GM19099 (cell line): ENCODE measurements around the gene SCLY.

Experiments used
- POLR2A ChIP-seq: IDR thresholded peaks from 3 replicates; pipeline ENCODE4 v1.6.1; 2011; ENCODE audit warnings: low read depth; ENCODE audit not compliant: insufficient read length; ENCODE audit errors: extremely low read depth

The SCLY gene

DNA sequence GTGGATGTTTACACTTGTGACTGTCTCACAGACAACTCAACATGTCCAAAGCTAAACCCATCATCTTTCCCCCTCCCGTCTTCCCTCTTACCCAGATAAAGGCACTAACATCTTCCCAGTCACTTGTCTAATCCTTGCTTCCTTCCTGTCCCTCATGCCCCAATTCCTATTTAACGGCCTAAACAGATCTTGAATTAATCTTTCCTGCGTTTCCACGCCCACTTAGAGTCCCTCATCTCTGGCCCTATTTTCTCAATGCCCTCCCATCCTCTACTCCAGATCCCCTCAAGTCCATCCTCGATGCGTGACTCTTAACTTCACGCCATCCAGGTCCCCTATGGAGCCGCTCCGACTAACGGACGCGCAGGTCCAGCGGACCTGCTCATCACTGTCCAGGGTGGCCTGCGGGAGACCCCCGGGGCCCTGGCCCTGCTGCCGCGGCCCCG, 682 bp upstream of the SCLY start:
- TF ChIP-seq POLR2A: no peak

DNA sequence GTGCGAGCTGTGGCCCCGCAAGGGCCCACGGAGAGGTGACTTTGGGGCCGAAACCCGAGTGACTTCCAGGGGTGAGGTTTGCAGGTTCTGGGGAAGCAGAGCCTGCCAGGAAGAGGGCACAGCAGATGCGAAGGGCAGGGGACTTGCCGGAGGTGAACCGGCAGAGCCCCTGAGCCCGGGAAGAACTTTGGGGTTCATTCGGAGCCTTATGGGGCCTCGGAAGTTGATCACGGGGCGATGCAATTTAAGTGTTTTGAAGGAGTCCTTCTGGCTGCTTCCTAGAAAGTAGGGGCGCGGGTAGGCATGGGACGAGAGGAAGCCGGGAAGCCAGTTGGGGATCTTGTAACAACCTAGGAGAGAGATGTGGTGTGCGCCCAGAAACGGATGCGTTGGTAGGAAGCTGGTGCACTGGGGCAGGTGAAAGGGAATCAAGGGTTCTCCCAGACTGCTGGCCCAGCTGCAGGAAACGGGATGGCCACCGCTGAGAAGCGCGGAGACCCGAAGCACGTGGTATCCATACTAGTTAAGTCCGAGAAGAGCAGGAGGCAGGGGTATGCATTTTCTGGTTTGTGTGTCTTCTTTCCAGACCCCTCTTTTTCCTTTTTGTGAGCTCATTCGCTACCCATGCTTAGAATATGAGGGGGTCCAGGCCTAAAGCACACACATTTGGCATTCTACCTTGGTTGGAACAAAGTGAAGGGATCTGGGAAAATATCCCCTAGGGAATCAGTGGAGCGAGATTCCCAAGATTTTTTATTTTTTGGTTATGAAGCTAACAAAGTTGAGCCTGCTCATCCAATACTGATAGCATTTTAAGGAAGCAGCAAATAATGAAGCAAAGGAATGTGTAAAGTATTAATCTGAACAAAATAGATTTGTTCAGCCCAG, 758 bp downstream of the SCLY start:
- no peak for TF ChIP-seq POLR2A

DNA sequence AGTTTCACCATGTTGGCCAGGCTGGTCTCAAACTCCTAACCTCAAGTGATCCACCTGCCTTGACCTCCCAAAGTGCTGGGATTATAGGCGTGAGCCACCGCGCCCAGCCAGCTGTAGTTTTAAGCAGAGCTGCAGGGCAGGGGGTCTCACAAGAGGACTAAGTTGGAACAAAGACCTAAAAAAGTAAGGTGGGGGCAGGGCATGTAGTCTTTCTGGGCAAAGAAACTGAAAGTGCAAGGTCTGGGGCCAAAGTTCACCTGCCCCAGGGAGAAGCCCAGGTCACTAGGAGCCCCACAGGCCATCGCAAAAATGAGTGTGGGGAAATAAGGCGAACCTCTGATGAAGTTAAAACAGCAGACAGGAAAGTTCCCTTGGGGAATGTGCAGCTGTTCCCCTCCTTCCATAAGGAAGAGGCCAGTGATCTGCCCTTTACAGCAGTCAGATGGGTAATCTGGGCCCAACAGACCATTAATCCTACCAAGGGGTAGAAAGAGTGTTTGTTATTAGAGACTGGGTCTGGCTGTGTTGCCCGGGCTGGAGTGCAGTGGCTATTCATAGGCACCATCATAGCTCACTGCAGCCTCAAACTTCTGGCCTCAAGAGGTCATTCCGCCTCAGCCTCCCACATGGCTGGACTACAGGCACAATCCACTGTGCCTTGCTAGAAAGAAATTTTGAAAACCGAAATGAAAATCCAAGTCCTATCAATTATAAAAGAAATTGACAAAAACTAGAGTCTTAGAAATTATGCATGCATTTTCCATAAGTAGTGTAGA, 2.8 kb downstream of the SCLY start:
- no peak for TF ChIP-seq POLR2A

DNA sequence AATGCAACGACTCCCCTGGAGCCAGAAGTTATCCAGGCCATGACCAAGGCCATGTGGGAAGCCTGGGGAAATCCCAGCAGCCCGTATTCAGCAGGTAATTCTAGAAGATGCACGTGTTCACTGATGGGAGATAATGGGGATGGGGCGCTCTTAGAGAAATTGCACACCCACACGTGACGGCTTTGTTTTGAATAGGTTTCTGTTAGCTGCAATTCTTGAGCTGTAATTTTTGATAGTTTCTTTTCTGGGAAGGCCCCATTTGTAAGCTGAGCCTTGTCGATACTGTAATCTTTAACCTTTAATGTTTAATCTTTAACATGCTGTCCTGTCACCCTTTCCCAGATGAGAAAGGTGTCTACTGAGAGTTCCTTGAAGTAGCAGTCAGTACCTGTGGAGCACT, 3.6 kb downstream of the SCLY start:
- no peak for TF ChIP-seq POLR2A

DNA sequence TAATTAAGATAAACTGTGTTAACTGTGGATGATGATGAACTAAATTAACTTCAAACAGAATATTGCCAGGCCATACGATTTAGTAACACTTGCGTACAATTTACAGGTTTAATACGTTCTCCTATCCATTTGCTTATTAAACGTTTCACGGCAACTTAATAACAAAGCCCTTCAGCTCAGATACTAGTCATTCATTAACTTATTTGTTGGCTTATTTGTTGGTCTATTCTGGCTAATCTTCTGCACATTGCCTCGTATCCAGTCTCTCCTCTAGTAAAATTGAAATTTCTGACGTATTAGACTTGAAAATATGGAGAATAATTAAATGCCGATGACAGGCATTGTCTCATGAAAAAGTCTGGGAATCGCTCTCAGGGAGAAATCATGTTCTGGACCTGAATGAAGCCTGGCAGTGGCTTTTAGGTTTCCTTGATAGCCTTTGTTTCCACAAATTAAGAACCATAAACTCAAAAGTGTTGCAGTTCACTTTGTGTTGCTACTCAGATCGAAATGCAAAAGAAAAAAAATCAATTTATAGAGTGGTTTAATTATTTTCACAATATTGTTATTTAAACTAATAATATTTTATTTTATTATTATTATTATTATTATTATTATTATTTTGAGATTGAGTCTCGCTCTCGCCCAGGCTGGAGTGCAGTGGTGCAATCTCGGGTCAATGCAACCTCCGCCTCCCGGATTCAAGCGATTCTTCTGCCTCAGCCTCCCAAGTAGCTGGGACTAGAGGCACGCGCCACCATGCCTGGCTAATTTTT, 4.5 kb downstream of the SCLY start:
- TF ChIP-seq POLR2A: no peak

DNA sequence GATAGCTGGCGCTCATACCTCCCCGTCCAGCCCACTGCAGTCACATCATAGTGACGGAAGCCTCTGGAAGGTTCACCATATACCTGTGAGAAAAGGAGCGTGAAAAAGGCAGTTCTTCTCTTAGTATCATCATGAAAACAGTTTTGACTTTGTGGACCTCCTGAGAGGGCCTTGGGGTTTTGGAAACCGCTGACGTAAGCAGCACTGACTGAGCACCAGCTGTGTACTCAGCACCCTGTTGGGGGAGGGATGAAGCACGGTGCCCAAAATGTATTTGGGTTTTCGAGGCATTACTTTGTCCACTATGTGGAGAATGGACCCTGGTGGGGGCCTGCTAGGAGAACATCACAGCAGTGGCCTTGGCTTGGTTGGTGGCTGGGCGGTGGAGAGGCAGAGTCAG, 5.4 kb downstream of the SCLY start:
- TF ChIP-seq POLR2A: no peak

DNA sequence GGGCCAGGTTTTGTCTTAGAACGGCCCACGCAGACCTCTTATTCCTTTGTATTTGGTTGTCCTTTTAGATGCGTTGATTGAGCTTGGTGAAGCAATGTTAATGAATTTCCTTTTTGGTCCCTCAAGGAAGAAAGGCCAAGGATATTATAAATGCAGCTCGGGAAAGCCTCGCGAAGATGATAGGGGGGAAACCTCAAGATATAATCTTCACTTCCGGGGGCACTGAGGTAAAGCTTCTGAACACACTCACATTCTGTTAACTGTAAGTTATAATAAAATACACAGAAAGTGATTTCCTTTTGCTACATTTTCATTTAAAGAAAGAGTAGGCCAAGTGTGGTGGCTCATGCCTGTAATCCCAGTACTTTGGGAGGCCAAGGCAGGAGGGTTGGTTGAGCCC, 7.1 kb downstream of the SCLY start:
- TF ChIP-seq POLR2A: no peak

DNA sequence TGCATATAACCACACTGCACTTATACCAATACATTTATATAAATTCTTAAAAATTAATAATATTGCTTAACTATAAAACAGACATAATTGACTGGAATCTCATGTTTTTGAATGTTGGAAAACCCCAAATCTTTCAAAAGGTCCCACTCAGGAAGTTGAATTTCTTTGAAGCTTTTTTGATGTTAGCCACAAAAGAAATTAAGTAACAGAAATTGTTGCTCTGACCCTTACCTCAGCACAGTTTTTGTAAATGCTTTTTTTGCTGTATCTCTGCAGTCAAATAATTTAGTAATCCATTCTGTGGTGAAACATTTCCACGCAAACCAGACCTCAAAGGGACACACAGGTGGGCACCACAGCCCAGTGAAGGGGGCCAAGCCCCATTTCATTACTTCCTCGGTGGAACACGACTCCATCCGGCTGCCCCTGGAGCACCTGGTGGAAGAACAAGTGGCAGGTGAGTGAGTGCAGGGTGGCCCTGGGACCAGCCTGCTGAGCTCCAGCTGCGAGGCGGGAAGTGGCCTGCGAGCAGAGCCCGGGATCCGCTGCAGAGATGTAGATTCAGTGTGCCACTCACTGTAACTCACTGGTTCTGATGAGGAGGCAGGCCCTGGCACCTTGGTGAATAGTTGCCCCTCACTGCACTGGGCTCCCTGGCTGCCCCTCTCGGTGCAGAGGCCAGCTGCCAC, 8.4 kb downstream of the SCLY start:
- TF ChIP-seq POLR2A: no peak

DNA sequence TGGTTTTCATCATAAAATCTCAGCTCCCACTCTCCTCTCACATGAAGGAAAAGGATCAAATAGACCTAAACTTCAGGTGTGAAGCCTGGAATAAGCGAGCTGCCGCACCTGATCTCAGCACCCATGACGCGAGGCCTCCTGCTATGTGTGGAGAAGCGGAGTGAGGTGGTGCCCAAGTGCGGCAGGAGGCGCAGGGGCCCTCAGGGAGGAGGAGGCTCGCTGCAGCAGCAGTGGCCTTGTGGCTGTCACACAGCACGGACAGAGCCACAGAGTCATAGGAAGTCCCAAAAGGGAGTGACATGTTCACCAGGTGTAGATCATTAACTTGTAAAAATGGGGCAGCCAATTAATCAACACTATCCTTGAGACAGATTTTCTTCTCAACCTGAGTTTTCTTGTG, 9.1 kb downstream of the SCLY start:
- TF ChIP-seq POLR2A: peak; percentile 15

DNA sequence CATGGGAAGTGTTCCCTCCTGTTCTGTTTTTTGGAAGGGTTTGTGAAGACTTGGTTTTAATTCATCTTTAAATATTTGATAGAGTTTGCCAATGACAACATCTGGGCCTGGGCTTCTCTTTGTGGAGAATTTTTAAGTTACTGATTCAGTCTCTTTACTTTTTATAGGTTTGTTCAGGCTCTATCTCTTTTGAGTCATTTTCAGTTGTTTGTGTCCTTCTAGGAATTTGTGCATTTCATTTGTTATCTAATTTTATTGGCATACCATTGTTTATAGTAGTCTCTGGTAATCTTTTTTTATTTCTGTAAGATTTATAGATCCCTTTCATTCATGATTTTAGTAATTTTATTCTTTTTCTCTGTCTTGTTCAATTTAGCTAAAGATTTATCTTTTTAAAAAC, 14.6 kb downstream of the SCLY start:
- no peak for TF ChIP-seq POLR2A

DNA sequence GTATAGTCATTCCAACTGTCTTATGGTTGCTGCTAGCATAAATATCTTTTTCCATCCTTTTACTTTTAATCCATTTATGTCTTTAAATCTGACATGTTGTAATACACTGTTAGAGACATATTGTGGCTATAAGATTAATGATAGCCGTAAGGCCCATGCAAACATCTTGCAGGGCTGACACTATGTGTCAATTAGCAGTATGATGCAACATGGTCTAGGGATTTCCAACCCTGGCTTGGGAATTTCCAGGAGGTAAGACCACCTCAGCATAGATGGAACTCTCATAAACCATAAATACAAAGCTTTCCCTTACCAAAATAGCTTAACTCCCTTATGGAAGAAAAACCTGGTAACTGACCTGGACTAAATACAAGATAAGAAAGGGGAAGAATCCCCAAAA, 16.5 kb downstream of the SCLY start:
- no peak for TF ChIP-seq POLR2A

DNA sequence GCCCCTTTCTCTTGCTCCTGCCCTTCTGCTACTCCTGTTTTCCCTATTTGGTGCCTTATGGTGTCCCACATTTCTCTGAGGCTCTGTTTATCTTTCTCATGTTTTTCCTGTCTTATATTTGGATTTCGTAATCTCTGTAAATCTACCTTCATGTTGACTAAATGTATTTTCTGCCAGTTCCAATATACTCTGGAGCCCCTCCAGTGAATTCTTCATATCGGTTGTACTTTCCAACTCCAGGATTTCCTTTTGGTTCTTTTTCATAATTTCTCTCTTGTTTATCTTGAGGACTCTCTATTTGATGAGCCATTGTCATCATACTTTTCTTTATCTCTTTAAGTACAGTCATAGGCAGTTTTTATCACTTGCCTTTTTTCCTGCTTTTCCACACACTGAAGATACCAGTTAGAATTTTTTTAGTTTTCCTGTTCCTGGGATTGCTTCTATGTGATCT, 19.1 kb downstream of the SCLY start:
- TF ChIP-seq POLR2A: no peak

DNA sequence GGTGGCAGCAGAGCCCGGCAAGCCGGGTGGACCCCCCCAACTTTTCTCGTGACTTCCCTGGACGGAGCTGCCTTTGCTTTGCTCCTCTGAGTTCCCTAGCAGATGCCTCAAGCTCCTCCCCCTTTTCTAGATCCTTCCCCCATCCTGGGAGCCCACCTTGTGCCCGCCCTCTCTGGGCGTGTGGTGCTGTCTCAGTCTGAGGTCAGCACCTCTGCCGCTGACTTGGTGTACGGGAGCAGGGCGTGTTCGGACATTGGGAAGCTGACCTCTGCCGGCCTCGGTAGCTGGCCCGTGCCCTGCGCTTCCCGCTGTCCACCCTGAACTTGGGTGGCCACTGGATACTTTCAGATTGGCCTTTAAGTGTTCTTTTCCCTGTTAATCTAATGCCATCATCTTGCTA, 19.7 kb downstream of the SCLY start:
- no peak for TF ChIP-seq POLR2A

DNA sequence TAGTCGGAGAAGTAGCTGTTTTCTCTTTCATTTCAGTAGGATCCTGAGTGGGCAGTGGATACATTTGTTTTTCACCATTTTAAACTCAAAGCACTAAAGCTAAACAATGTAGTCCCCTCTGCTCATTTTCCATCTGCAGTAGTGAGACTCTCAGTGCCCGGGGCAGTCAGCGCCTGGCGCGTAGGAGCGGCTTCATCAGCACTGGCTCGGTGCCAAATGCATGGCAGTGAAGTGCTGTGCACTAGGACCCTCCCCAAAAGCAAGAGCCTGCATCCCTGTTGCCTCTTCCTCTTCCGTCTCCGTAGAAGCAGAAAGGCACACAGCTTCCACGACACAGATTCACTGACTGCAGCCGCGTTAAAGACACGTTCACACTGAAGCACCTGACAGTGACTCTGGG, 20.3 kb downstream of the SCLY start:
- no peak for TF ChIP-seq POLR2A

DNA sequence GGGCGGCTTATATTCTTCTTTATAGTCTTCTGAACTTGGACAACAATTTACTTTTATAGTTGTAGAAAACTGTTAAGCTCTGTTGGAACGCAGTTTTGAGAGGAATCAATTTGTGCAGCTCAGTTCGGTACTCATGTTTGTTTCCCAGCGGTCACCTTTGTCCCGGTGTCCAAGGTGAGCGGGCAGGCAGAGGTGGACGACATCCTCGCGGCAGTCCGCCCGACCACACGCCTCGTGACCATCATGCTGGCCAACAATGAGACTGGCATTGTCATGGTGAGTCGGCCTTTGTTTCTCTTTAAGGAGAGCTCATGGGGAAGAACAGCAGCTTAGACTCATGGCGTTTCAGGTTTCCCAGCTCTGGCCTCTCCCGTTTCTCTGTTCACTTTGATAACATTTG, 20.8 kb downstream of the SCLY start:
- no peak for TF ChIP-seq POLR2A
